MM.1S (cell line): ENCODE measurements around the gene KSR2.

Experiments used
- CTCF ChIP-seq: fragments of 300-600 bp; sonication (generic); IDR thresholded peaks from 2 replicates; pipeline ENCODE4 v1.5.1; 2016; ENCODE audit warnings: antibody characterized with exemption, low read length, mixed read lengths
- EZH2 ChIP-seq: fragments of 300-600 bp; sonication (generic); optimal IDR thresholded peaks from 2 replicates; pipeline ENCODE3; 2017; ENCODE audit warnings: low read depth, mild to moderate bottlenecking, antibody characterized with exemption, low read length, mixed read lengths
- EZH2phosphoT487 ChIP-seq: fragments of 300-600 bp; sonication (generic); IDR thresholded peaks from 2 replicates; pipeline ENCODE4 v1.6.1; 2018; ENCODE audit warnings: antibody characterized with exemption, low read length

DNA sequence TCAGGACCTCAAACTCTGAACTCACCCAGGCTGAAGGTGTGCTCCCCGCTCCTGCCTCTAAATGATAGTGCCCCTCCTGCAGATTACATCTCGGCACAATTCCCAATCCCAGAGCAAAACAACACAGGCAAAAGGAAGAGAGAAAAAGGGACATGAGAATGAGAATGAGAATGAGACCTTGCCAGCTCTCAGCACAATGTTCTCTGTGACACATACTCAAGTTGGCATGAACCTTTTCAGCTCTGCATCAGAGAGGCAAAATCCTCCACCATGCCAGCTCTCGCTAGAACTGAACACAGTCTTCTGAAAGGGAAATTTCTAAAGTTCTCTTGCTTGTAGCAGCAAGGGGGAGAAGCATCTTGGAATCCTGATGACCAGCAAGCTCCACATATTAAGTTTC, 84.6 kb downstream of the KSR2 start:
- TF ChIP-seq CTCF (no peak), EZH2 (no peak), EZH2phosphoT487 (no peak)
